ENCODE measurements around the gene RPN2.
A peak's percentile ranks its signal among the peaks of the same experiment; 100 is the strongest.

RPN2 gene

GRCh38 chr20:37219751-37220668 lies 40.9 kb downstream of the RPN2 start:
- DNase-seq = peak; percentile 25

- no peak for DNase-seq
Observed at GRCh38 chr20:37220731-37221130, 41.6 kb downstream of the RPN2 start.

GRCh38 chr20:37222086-37222485 lies 43.0 kb downstream of the RPN2 start:
- no peak for DNase-seq

- no peak for DNase-seq
Observed at GRCh38 chr20:37223053-37223452, 43.9 kb downstream of the RPN2 start.

GRCh38 chr20:37225146-37225545 lies 46.0 kb downstream of the RPN2 start:
- DNase-seq = no peak

GRCh38 chr20:37226889-37227288 lies 47.8 kb downstream of the RPN2 start:
- no peak for DNase-seq

GRCh38 chr20:37228082-37228481 lies 49.0 kb downstream of the RPN2 start:
- DNase-seq = no peak

- no peak for DNase-seq
Observed at GRCh38 chr20:37228656-37229055, 49.5 kb downstream of the RPN2 start.

GRCh38 chr20:37229357-37229756 lies 50.2 kb downstream of the RPN2 start:
- no peak for DNase-seq

GRCh38 chr20:37230200-37230599 lies 51.1 kb downstream of the RPN2 start:
- DNase-seq = no peak

GRCh38 chr20:37231947-37232630 lies 53.0 kb downstream of the RPN2 start:
- no peak for DNase-seq

GRCh38 chr20:37233548-37234253 lies 54.6 kb downstream of the RPN2 start:
- DNase-seq = no peak

GRCh38 chr20:37234254-37234581 lies 55.1 kb downstream of the RPN2 start:
- DNase-seq = no peak

- DNase-seq = no peak
Observed at GRCh38 chr20:37235065-37235464, 55.9 kb downstream of the RPN2 start.

- DNase-seq = no peak
Observed at GRCh38 chr20:37236462-37236861, 57.3 kb downstream of the RPN2 start.

- DNase-seq = no peak
Observed at GRCh38 chr20:37237656-37238055, 58.5 kb downstream of the RPN2 start.

GRCh38 chr20:37238426-37238825 lies 59.3 kb downstream of the RPN2 start:
- no peak for DNase-seq

GRCh38 chr20:37238935-37239451 lies 59.9 kb downstream of the RPN2 start:
- peak; percentile 89 for DNase-seq

GRCh38 chr20:37240337-37241067 lies 61.4 kb downstream of the RPN2 start:
- peak; percentile 71 for DNase-seq

- DNase-seq = no peak
Observed at GRCh38 chr20:37242503-37242902, 63.4 kb downstream of the RPN2 start.

- DNase-seq = no peak
Observed at GRCh38 chr20:37243076-37243936, 64.2 kb downstream of the RPN2 start.

Measured in NCI-H446 treated with DMSO at 0.1 percent for 48 hours (cell line).